Left lung (tissue), 10 donors: ENCODE data around the gene DNAJC15. TPM values are rescaled to one million over a fixed set of nuclear protein-coding genes. Genes with fewer than 3 reads are reported as not detected.

Experiments
- ATAC-seq: fragments of 200-7000 bp; cut with Tn5 transposase; one replicate; pipeline ENCODE4 v1.9.1; 2020; ENCODE audit warnings: moderate library complexity
- DNase-seq, 4 donors: peaks; one replicate each; pipeline ENCODE4 v3.0.0-alpha.2; 2013 to 2020
- H3K27ac ChIP-seq, 2 donors: fragments of 200-600 bp; sonication (generic) in 1 of 2; one replicate each; pipeline versions ENCODE4 v1.5.0 to v1.8.0; 2020 to 2021
- H3K27me3 ChIP-seq, 2 donors: fragments of 200-600 bp; sonication (generic) in 1 of 2; one replicate each; pipeline versions ENCODE4 v1.5.0 to v1.8.0; 2020 to 2021
- H3K36me3 ChIP-seq, 2 donors: fragments of 200-600 bp; sonication (generic) in 1 of 2; one replicate each; pipeline versions ENCODE4 v1.5.0 to v1.8.0; 2020 to 2021
- H3K4me1 ChIP-seq, 2 donors: fragments of 200-600 bp; one replicate each; pipeline ENCODE4 v1.8.0; 2021
- H3K4me3 ChIP-seq, 2 donors: fragments of 200-600 bp; sonication (generic) in 1 of 2; one replicate each; pipeline versions ENCODE4 v1.5.0 to v1.8.0; 2020 to 2021; ENCODE audit warnings: mild to moderate bottlenecking in 1 of 2
- H3K9me3 ChIP-seq, 2 donors: fragments of 200-600 bp; sonication (generic) in 1 of 2; one replicate each; pipeline versions ENCODE4 v1.5.0 to v1.8.0; 2020 to 2021
- CTCF ChIP-seq, 2 donors: fragments of 200-600 bp; sonication (generic) in 1 of 2; IDR thresholded peaks; one replicate each; pipeline versions ENCODE4 v1.5.0 to v1.8.0; 2021; ENCODE audit warnings: antibody characterized with exemption in 2 of 2
- intact Hi-C, 2 donors: fragments of 100-400 bp; cut with DNase I; formaldehyde crosslinking; loops; one replicate each; pipeline versions ENCODE4 v1.11.2 to v1.14.2; 2022
- polyA plus RNA-seq, 6 donors: library from polyadenylated mRNA; unstranded; fragments of 120-200 nt; gene quantifications; one replicate each; pipeline ENCODE4 v1.2.1, GENCODE V29; 2013; ENCODE audit not compliant: insufficient read length in 6 of 6
- total RNA-seq, 2 donors: library from RNA; stranded (reverse); fragmentation: NEBNext Ultra II Directional; extraction: Animal tissue kit (Norgen Biotek cat#: 25700); gene quantifications; one replicate each; pipeline ENCODE4 v1.2.1, GENCODE V29; 2021
- donor health status: DM: no; HTN: yes; CAD: no.
- donor health status: DM: no; HTN: no; CAD: no.

DNAJC15 gene
- total and polyA plus RNA-seq, 8 donors = 12.8 to 28.5 (median 21.9) TPM

DNA sequence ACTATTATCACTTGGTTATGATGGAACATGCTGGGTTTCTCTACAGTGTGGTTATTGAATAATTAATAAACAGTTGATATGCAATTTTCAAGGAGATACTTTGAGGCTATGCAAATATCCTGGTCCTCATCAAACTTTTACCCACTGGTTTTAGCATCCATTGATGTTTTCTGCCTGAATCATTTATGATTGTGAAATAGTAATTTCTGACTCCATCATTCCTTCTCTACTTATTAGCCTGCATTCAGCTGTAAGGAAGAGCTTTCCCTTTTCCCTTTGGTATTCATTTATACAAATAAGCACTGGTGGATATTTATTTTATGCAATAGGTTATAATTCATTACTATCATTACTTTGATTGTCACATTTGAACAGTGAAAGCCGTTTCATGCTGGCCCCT, 13.9 kb upstream of the DNAJC15 start:
- ATAC-seq (no peak), DNase-seq (no peak)
- intact Hi-C loops = no loop called here
- Histone ChIP-seq H3K27me3 (no peaks in the 10 kb centered on the region), H3K36me3 (no peaks in the 10 kb centered on the region), H3K4me3 (no peak overlapping the region), H3K4me1 (no peaks in the 10 kb centered on the region), H3K27ac (no peak overlapping the region), H3K9me3 (no peaks in the 10 kb centered on the region)
- TF ChIP-seq CTCF (IDR thresholded peaks at IDR 0.05) = no peak

DNA sequence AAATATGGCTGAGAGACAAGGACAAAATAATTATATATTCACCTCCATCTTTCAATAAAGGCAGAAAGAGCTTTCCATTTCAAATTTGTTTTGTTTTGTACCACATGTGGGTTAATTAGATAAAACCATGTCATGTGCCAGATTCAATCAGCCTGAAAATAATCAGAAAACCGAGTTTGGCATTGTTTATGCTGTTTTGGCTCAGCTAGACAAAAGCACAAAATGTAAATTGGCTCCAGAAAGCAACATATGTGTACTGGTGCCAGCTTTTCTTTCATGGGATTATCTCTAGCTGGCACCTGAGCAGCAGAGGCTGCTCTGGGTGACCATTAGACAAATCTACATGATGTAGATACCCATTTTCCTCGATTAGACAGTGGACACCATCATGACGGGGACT, 9.2 kb upstream of the DNAJC15 start:
- H3K36me3 ChIP-seq = no peaks in the 10 kb centered on the region
- no peaks in the 10 kb centered on the region for H3K27me3 ChIP-seq
- no peak for TF ChIP-seq CTCF (IDR thresholded peaks at IDR 0.05)
- no peaks in the 10 kb centered on the region for H3K4me1 ChIP-seq
- intact Hi-C loops = no loop called here
- H3K4me3 ChIP-seq = no peak overlapping the region
- ATAC-seq = no peak
- no peaks in the 10 kb centered on the region for H3K9me3 ChIP-seq
- H3K27ac ChIP-seq = no peak overlapping the region
- no peak for DNase-seq

DNA sequence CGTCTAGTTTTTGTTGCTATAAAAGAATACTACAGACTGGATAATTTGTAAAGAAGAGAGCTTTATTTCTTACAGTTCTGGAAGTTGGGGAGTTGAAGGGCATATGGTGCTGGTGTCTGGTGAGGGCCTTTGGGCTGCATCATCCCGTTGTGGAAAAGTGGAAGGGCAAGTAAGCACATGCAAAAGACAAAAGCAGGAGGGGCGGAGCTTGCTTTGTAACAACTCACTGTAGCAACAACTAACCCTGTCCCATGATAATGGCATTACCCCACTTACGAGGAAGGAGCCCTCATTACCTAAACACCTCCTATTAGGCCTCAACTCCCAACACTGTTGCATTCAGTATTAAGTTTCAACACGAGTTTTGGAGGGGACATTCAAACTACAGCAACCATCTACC, 7.2 kb upstream of the DNAJC15 start:
- no peaks in the 10 kb centered on the region for H3K9me3 ChIP-seq
- no peak for TF ChIP-seq CTCF (IDR thresholded peaks at IDR 0.05)
- no peak overlapping the region for H3K27ac ChIP-seq
- intact Hi-C loops = no loop called here
- no peak overlapping the region for H3K4me3 ChIP-seq
- H3K36me3 ChIP-seq = no peaks in the 10 kb centered on the region
- DNase-seq (no peak), ATAC-seq (no peak)
- no peaks in the 10 kb centered on the region for H3K27me3 ChIP-seq
- no peaks in the 10 kb centered on the region for H3K4me1 ChIP-seq

DNA sequence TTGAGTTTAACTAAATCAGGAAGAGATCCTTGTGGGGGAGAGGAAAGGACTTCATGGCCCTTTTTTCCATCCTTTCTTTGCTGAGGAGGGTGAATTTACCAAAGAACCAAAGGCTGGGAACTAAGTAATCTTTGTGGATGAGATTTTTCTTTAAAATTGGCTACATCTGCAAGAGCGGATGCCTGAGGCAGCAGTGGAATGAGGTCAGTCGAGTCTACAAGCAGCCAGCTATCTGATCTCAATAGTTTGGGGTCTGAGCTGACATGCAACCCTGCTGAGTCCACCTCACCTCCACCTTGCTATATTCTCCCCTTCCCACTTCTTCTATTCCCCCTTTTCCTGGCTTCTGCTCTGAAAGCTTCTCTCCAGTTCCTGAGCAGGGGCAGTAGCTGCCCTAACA, 3.6 kb upstream of the DNAJC15 start:
- H3K36me3 ChIP-seq = no peaks in the 10 kb centered on the region
- ATAC-seq = no peak
- no peak for TF ChIP-seq CTCF (IDR thresholded peaks at IDR 0.05)
- H3K27ac ChIP-seq = no peak overlapping the region
- H3K27me3 ChIP-seq = no peaks in the 10 kb centered on the region
- no peak overlapping the region for H3K4me3 ChIP-seq
- DNase-seq = no peak
- H3K9me3 ChIP-seq = no peaks in the 10 kb centered on the region
- intact Hi-C loops = no loop called here
- H3K4me1 ChIP-seq = peaks cover under 1 to 18% of the 10 kb centered on the region in 2 donors

- intact Hi-C loops = no loop called here
- H3K36me3 ChIP-seq = no peaks in the 10 kb centered on the region
- H3K4me1 ChIP-seq = peaks cover 3 to 27% of the 10 kb centered on the region in 2 donors
- no peaks in the 10 kb centered on the region for H3K27me3 ChIP-seq
- H3K9me3 ChIP-seq = no peaks in the 10 kb centered on the region
- ATAC-seq = no peak
- no peak overlapping the region for H3K4me3 ChIP-seq
- no peak for DNase-seq
- no peak for TF ChIP-seq CTCF (IDR thresholded peaks at IDR 0.05)
- no peak overlapping the region for H3K27ac ChIP-seq
Observed at GRCh38 chr13:43020794-43021193, 2.6 kb upstream of the DNAJC15 start.
